HepG2 (cell line): Measurements from ENCODE around the gene SORL1-AS1.

Source experiments
- AHDC1 ChIP-seq: sonication (generic); formaldehyde crosslinking; IDR thresholded peaks from 2 replicates; pipeline ENCODE4 v1.5.1; 2020; ENCODE audit warnings: mild to moderate bottlenecking, missing genetic modification reagents, borderline replicate concordance
- SOX6 ChIP-seq, 2 experiments: fragments of 450-650 bp in 1 of 2; sonication (generic) in 1 of 2; formaldehyde crosslinking in 1 of 2; IDR thresholded peaks; 2 replicates each; pipeline versions ENCODE4 v1.4.0 to v1.6.1; 2017 to 2020; ENCODE audit warnings: antibody characterized with exemption in 1 of 2, mild to moderate bottlenecking in 1 of 2, missing genetic modification reagents in 1 of 2
- ZNF142 ChIP-seq: sonication (generic); formaldehyde crosslinking; IDR thresholded peaks from 2 replicates; pipeline ENCODE4 v1.4.0; 2020; ENCODE audit warnings: missing genetic modification reagents
- ZNF776 ChIP-seq: sonication (generic); formaldehyde crosslinking; IDR thresholded peaks from 2 replicates; pipeline ENCODE4 v1.4.0; 2020; ENCODE audit warnings: mild to moderate bottlenecking, missing genetic modification reagents

The SORL1-AS1 gene

GRCh38 chr11:121471167-121471566 is 18.4 kb upstream of the SORL1-AS1 start (continued):
- no peak for TF ChIP-seq ZNF142
- no peak for TF ChIP-seq SOX6 (IDR thresholded peaks at IDR 0.05)
- no peak for TF ChIP-seq SOX6 (CRISPR knock-in tag; IDR thresholded peaks at IDR 0.05)
- no peak for TF ChIP-seq ZNF776
- TF ChIP-seq AHDC1 (CRISPR knock-in tag), result no peak
- TF ChIP-seq, all 625 proteins: peak for 0
